ENCODE data around the gene XAGE1B. TPM values are rescaled to one million over a fixed set of nuclear protein-coding genes. Genes with fewer than 3 reads are reported as not detected.
"Not testable (repeated sequence)": the region's sequence is repeated elsewhere in the genome, so short reads cannot be mapped to it uniquely, and the experiment has no call there.

XAGE1B gene, protein sequence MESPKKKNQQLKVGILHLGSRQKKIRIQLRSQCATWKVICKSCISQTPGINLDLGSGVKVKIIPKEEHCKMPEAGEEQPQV
- not detected in 2 replicates for total RNA-seq
- long read RNA-seq, result 0 reads

DNA sequence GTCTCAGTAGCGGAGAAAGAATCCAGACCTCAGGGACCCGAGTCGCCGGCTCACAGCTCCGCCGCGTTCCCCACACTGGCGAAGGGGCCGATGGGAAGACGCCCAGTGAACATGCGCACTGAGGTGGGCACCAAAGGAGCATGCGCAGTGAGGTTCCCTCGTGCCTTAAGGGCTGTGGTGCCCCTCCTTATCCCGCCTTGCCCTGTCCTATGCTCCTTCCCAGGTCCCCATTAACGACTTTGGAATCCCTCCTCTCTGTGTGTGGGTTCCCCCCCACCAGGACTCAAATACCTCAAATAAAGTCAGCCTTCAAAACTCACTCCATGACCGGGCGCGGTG is at the start of gene XAGE1B:
Gene XAGE1B, minus strand, starts transcription at position 77 of the 339 bp plus-strand sequence. CDS start 1,536 bp downstream, outside the sequence.
- H3K4me1 Mint-ChIP-seq; H3K36me3 Mint-ChIP-seq (ENCODE audit: low read depth); H3K4me3 Mint-ChIP-seq; H3K27ac Mint-ChIP-seq (ENCODE audit: unreplicated experiment); H3K9me3 Mint-ChIP-seq; DNase-seq (ENCODE audit: low read depth, low spot score); H3K27me3 Mint-ChIP-seq (ENCODE audit: low read depth): not testable (repeated sequence)

GRCh38 chrX:52563105-52563504 is 46.2 kb upstream of the XAGE1B start:
- no peak overlapping the region for H3K4me3 Mint-ChIP-seq
- H3K9me3 Mint-ChIP-seq, result peaks cover 5% of the 10 kb centered on the region
- no peaks in the 10 kb centered on the region for H3K4me1 Mint-ChIP-seq
- H3K27ac Mint-ChIP-seq (ENCODE audit: unreplicated experiment), result no peak overlapping the region
- no peak for DNase-seq (ENCODE audit: low read depth, low spot score)
- peaks cover 3% of the 10 kb centered on the region for H3K27me3 Mint-ChIP-seq (ENCODE audit: low read depth)
- TF ChIP-seq CTCF (conservative IDR thresholded peaks at IDR 0.05), result no peak
- H3K36me3 Mint-ChIP-seq (ENCODE audit: low read depth), result no peaks in the 10 kb centered on the region

GRCh38 chrX:52558140-52558539 is 41.3 kb upstream of the XAGE1B start:
- no peaks in the 10 kb centered on the region for H3K4me1 Mint-ChIP-seq

DNA sequence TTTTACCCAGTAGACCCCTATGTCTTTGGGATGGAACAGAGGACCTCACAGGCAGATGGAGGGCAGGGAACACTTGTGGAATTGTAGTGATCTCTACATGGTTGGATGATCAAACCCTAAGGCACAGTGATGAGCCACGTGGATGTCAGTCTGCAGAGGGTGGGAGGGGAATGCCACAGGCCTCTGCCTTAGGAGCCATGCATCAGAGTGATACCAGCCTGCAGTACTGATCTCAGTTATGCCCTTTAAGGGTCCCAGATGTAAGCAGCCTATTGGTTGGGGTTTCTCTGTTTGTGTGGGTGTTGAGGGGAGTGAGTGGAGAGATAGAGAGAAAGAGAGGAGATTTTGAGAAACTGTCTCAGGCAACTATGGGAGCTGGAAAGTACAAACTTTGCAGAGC is 39.9 kb upstream of the XAGE1B start:
- no peak overlapping the region for H3K27ac Mint-ChIP-seq (ENCODE audit: unreplicated experiment)
- no peaks in the 10 kb centered on the region for H3K36me3 Mint-ChIP-seq (ENCODE audit: low read depth)
- no peaks in the 10 kb centered on the region for H3K4me1 Mint-ChIP-seq
- TF ChIP-seq CTCF (conservative IDR thresholded peaks at IDR 0.05), result no peak
- H3K4me3 Mint-ChIP-seq, result no peak overlapping the region
- DNase-seq (ENCODE audit: low read depth, low spot score), result no peak
- peaks cover 6% of the 10 kb centered on the region for H3K27me3 Mint-ChIP-seq (ENCODE audit: low read depth)
- peaks cover 3% of the 10 kb centered on the region for H3K9me3 Mint-ChIP-seq

More at GRCh38 chrX:52558140-52558539, 41.3 kb upstream of the XAGE1B start:
- H3K27me3 Mint-ChIP-seq (ENCODE audit: low read depth), result peaks cover 6% of the 10 kb centered on the region
- H3K9me3 Mint-ChIP-seq, result peaks cover 3% of the 10 kb centered on the region
- DNase-seq (ENCODE audit: low read depth, low spot score), result no peak
- no peak for TF ChIP-seq CTCF (conservative IDR thresholded peaks at IDR 0.05)
- H3K27ac Mint-ChIP-seq (ENCODE audit: unreplicated experiment), result no peak overlapping the region
- no peak overlapping the region for H3K4me3 Mint-ChIP-seq
- H3K36me3 Mint-ChIP-seq (ENCODE audit: low read depth), result no peaks in the 10 kb centered on the region

DNA sequence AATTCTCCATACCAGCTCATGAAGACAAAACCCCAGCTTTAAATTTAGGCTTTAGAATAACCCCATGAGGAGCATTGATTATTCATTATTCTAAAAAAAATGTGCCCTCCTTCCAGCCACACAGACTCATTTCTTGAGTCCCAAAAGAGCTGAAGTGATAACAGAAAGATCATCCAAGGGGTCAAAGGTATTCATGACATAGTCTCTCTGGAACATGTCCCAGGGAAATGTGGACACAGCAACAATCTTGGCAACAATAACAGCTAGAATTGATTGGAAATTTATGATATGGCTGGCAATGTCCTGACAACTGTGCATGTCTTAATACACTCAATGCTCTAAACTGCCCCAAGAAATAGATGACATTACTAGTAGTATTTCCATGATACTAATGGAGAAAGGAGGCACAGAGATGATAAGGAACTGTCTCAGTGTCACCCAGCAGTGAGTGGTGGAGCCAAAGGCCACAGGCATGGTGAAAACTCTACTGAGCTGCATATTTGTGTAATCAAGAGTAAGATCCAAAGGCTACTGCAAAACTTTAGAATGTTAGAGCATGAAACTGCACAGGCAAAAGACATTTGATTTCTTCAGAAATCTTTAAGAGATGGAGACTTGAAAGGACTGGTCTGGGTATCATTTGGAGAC is 37.3 kb upstream of the XAGE1B start:
- H3K36me3 Mint-ChIP-seq (ENCODE audit: low read depth), result no peaks in the 10 kb centered on the region
- peaks cover 6% of the 10 kb centered on the region for H3K27me3 Mint-ChIP-seq (ENCODE audit: low read depth)
- H3K9me3 Mint-ChIP-seq, result peaks cover 3% of the 10 kb centered on the region
- H3K4me3 Mint-ChIP-seq, result no peak overlapping the region
- no peak for TF ChIP-seq CTCF (conservative IDR thresholded peaks at IDR 0.05)
- H3K4me1 Mint-ChIP-seq, result no peaks in the 10 kb centered on the region
- no peak overlapping the region for H3K27ac Mint-ChIP-seq (ENCODE audit: unreplicated experiment)
- no peak for DNase-seq (ENCODE audit: low read depth, low spot score)

GRCh38 chrX:52548769-52549168 is 31.9 kb upstream of the XAGE1B start:
- not testable (repeated sequence) for H3K27ac Mint-ChIP-seq (ENCODE audit: unreplicated experiment); H3K9me3 Mint-ChIP-seq; H3K36me3 Mint-ChIP-seq (ENCODE audit: low read depth); DNase-seq (ENCODE audit: low read depth, low spot score); H3K4me3 Mint-ChIP-seq; H3K4me1 Mint-ChIP-seq; H3K27me3 Mint-ChIP-seq (ENCODE audit: low read depth)

Measured in neural crest cell (in vitro differentiated cells).